ENCODE results near the gene ZNF30.
A peak's percentile ranks its signal among the peaks of the same experiment; 100 is the strongest.
"Not testable (repeated sequence)": the region's sequence is repeated elsewhere in the genome, so short reads cannot be mapped to it uniquely, and the experiment has no call there.

Gene ZNF30

GRCh38 chr19:34926685-34927375, at the start of gene ZNF30:
TSS of gene ZNF30 (plus strand) at chr19:34926903. CDS start at chr19:34929948, 3,045 bp downstream.
- peak; percentile 88 for DNase-seq

- DNase-seq, result no peak
These were observed 47.1 kb upstream of the ZNF30 start for GRCh38 chr19:34879563-34879962.

GRCh38 chr19:34880034-34880433, 46.7 kb upstream of the ZNF30 start:
- no peak for DNase-seq

DNA sequence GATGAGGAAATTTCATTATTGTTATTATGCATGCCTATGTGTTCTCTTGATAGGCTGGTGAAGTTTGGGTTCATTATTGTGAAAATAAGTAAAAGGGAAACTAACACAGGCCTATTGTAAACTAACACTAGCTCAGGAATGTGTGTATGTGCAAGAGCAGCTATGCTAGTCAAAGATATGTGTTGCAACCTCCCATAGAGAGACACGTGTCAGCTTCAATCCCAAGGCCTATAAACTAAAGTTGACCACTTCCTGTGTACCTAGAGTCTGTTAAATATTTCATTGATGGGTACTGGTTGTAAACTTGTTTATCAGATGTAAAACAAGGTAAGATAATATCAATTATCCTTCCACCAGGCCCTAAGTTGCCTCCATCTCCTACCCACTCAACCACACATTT, 44.7 kb upstream of the ZNF30 start:
- DNase-seq, result no peak

GRCh38 chr19:34888091-34888490, 38.6 kb upstream of the ZNF30 start:
- no peak for DNase-seq

DNA sequence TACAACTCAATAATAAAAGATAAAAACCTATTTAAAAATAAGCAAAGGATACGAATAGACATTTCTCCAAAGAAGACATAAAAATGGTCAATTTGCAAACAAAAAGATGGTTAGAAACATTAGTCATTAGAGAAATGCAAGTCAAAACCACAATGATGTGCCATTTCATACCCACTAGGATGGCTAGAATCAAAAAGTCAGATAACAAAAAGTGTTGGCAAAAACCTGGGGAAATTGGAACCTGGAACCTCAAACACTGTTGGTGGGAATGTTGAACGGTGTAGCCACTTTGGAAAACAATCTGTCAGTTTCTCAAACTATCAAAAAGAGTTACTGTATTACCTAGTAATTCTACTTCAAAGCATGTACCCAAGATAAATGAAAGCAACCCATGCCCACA, 26.5 kb upstream of the ZNF30 start:
- DNase-seq, result no peak

DNA sequence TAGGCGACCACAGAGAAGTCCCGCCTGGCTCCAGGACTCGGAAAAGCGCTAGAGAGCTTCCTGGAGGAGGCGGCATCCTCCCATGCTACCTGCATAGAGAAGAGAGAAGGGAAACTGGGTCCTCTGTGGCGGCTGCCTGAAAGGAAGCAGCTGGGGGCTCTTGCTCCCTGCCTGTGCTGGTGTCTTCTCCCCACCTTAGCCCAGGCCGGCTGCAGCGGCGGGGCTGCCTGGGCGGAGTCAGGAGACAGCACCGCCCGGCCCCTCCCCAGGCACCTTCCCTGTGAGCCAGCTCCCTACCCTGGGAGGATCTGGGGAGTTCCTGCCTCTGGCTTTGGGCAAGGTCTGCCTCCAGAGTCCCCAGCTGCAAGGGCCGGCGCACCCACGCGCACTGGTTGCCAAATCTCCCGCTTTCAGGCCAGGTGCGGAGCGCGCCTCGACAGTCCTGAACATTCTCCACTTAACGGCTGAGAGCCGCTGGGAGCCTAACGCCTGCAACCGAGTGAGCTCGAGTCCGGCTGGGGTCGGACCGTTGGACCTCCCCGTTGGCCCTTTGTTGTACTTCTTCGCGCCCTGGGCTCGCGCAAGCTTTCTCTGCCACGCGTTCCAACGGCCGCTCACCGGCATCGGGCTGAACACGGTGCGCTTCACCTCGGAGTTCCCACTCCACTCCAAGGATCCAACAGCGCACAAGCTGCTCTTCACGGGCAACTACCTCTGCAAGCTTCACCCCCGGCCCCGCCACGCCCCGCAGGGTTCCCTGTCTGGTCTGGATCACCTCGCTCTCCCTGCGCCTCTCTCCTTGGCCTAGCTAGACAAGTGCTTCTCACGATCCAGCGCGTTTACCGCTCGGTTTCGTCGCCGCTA, 21.8 kb upstream of the ZNF30 start:
- DNase-seq, result no peak

- no peak for DNase-seq
These were observed 15.9 kb upstream of the ZNF30 start for GRCh38 chr19:34910770-34911169.

GRCh38 chr19:34917144-34917543, 9.6 kb upstream of the ZNF30 start:
- not testable (repeated sequence) for DNase-seq

- no peak for DNase-seq
These were observed 8.5 kb upstream of the ZNF30 start for GRCh38 chr19:34918190-34918589.

- DNase-seq, result not testable (repeated sequence)
These were observed 6.5 kb upstream of the ZNF30 start for GRCh38 chr19:34920090-34920786.

- no peak for DNase-seq
These were observed 1.3 kb upstream of the ZNF30 start for GRCh38 chr19:34925278-34925855.

GRCh38 chr19:34926361-34926684, 380 bp upstream of the ZNF30 start:
- DNase-seq, result no peak

GRCh38 chr19:34932494-34932893, 5.8 kb downstream of the ZNF30 start:
- no peak for DNase-seq

DNA sequence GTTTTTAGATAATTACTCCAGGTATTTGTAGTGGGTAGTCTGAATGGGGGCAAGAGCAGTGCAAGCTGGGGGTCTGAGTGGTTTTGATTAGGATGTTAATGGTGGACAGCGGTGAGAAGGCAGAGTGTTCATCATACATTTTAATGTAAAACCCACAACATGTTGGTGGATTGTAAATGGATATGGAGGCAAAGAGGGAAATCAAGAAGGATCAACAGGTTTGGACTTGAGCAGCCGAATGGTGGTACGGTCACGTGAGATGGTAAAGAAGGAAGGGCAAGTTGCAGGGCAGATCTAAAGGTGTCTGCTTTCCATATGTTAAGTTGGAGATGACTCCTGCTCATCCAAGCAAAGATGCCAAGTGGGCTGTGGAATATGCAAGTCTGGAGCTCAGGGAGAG, 9.5 kb downstream of the ZNF30 start:
- DNase-seq, result no peak

- DNase-seq, result no peak
These were observed 12.2 kb downstream of the ZNF30 start for GRCh38 chr19:34938886-34939285.

- no peak for DNase-seq
These were observed 17.3 kb downstream of the ZNF30 start for GRCh38 chr19:34943861-34944573.

DNA sequence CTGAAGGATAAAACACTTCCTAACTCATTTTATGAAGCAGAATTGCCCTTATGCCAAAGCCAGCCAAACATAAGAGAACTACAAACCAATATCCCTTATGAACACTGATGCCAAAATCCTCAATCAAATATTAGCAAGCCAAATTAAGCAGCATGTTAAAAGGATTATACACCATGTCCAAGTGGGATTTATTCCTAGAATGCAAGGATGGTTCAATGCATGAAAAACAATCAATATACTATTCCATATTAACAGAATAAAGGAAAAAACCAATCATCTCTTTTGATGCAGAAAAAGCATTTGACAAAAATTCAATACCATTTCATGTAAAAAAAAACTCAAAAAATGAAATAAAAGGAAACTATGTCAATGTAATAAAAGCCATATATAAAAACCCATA, 26.4 kb downstream of the ZNF30 start:
- DNase-seq, result no peak

DNA sequence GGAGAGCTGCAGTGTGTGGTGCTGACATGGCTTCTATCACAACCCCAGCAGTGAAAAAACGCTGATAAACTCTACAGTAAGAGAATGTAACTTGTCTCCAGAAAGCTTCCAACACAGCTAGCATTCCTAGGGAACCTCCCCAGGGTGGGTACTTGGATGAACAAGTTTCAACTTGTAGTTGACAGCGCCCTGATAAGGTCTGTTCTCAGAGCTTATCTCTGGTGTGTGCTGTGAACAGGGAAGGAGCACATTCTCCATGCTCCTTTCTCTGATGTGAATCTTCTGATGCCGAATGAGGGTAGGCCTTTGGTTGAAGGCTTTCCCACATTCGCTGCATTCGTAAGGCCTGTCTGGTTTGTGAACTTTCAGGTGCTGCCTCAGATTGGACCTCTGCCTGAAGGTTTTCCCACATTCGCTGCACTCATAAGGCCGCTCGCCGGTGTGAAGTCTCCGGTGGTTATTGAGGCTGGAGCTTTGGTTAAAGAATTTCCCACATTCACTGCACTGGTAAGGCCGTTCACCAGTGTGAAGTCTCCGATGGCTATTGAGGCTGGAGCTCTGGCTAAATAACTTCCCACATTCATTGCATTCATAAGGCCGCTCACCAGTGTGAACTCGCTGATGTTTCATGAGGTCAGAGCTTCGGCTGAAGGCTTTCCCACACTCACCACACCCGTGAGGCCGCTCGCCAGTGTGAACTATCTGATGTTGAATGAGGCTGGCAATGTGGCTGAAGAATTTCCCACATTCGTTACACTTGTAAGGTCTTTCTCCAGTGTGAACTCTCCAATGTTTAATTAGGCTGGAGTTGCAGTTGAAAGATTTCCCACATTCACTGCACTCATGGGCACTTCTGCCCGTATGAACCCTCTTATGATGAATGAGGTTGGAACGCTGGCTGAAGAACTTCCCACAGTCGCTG, 31.4 kb downstream of the ZNF30 start:
- no peak for DNase-seq

- DNase-seq, result no peak
These were observed 32.3 kb downstream of the ZNF30 start for GRCh38 chr19:34959021-34959420.

DNA sequence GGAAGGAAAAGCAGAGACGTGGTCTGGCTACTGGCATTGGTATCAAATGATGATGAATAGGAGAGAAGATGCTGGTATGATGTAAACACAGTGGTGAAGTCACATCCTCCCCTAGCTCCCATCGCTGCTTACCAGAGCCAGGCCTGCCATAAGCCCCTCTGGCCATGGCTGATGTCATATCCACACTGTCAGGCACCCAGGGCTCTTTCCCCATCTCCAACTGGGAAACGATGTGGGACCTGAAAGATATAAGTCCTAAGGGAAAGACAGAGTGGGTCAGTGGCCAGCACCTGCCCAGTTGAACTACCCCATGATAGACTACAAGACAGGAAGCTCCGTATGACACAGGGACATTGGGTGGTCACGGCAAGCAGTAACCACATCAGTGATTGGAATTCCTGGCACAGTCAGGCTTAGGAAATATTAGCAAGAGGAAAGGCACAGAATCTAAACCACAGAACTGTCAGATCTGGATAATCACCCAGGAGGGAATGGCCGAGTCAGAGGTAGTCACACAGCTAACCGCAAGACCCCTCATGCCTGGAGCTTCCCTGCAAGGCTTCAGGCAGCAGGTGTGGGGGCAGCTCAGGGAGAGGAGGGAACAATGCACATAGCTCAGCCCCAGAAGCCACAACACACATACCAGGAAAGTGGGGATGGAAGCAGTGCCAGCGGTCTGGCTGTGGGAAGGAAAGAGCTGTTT, 33.6 kb downstream of the ZNF30 start:
- no peak for DNase-seq
